Fibroblast of skin of scalp (primary cell): ENCODE data around the gene AGL.
"Not testable (repeated sequence)": the region's sequence is repeated elsewhere in the genome, so short reads cannot be mapped to it uniquely, and the experiment has no call there.

Experiments
- DNase-seq: peaks from one replicate; pipeline ENCODE4 v3.0.0-alpha.2; 2013

Gene AGL

DNA sequence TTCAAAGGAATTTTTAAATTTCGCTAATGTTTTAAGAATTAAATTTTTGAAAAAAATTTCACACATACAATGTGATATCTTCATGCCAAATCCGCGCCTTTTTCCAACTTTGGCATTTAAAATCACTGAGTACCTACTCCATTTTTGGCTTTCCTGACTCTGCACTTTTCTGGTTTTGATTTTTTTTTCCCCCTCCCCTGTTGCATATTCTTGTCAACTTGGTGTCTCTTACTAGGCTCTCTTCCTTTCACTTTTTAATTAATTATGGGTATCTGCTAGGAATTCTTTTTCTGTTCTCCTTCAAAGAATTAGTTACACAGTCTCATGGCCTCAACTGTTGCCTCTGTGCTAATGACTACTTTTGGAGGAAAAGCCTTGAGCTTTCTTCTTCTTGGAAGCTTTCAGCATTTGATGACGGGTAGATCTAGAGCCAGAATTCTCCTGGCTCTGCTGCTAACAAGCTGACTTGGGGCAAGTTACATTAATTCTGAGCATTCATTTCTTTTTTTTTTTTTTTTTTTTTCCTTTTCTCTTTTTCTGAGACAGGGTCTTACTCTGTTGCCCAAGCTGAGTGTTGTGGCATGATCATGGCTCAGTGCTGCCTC is 1.8 kb downstream of the AGL start:
- no peak for DNase-seq

DNA sequence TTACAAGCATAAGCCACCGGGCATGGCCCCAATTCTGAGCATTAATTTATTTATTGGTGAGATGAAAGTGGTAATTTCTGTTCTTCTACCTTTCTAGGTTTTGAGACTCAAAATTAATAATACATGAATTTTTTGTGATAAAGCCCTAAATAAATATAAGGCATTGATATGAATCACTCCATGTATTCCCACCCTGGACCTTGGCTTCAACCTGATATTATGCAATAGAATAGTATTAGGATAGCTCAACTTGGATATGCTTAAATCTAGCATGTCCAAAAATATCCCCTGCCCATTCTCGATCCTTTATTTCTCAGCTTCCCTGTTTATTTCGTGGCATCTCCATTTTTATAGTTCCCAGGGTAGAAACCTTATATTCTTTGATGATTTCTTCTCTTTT is 2.5 kb downstream of the AGL start:
- no peak for DNase-seq

DNA sequence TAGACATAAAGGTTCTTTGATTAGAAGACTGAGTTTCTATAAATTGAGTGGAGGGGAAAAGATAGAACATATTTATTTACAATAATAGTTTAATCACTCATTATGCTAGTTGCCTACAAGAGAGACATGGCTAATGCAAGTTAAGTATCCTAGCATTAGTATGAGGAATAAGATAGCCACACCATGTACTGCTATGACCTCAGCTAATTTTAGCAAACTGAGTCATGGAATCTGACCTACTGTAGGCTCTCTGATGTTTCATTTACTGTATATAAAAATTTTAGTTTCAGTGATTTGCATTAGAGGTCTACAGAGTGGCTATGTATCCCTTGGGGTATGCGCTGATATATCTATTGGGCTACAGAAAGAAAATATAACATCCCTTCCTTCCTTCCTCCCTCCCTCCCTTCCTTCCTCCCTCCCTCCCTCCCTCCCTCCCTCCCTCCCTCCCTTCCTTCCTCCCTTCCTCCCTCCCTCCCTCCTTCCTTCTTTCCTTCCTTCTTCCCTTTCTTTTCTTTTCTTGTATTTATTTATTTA is 5.8 kb downstream of the AGL start:
- DNase-seq: no peak

DNA sequence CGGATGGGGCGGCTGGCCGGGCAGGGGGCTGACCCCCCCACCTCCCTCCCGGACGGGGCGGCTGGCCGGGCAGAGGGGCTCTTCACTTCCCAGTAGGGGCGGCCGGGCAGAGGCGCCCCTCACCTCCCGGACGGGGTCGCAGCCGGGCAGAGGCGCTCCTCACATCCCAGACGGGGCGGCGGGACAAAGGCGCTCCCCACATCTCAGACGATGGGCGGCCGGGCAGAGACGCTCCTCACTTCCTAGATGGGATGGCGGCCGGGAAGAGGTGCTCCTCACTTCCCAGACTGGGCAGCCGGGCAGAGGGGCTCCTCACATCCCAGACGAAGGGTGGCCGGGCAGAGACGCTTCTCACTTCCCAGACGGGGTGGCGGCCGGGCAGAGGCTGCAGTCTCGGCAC is 6.9 kb downstream of the AGL start:
- DNase-seq: not testable (repeated sequence)

DNA sequence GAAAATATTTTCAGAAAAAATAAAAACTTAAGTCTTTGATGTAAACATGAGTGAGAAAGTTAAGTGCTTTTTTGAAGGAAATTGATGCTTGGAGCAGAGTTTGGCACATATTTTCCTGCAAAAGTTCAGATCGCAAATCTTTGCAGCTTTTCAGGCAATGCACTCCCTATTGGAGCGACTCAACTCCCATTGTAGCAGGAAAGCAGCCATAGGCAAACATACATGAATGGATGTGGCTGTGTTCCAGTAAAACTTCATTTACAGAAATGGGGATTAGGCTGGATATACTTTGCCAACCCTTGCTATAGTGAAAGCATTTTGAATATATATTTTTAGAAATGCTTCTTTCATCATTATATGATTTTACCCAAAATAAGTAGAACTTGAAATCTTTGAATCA is 8.1 kb downstream of the AGL start:
- DNase-seq: no peak

DNA sequence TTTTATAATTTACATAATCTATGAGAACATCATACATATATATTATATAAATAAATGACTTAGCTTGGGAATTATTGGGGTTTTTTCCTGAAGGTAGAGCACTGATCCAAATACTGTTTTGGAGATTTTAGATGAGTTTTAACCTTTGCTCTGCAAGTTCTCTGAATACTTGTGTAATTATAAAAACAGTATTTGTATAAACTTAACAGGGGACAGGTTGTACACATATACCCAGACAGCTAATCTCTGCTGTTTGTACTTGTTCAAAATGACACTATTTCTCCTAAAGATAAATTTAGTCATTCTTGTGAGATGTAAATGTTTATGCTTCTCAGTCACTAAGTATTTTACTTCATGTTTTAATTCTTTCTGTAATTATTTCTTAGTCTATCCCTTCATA is 8.7 kb downstream of the AGL start:
- no peak for DNase-seq

DNA sequence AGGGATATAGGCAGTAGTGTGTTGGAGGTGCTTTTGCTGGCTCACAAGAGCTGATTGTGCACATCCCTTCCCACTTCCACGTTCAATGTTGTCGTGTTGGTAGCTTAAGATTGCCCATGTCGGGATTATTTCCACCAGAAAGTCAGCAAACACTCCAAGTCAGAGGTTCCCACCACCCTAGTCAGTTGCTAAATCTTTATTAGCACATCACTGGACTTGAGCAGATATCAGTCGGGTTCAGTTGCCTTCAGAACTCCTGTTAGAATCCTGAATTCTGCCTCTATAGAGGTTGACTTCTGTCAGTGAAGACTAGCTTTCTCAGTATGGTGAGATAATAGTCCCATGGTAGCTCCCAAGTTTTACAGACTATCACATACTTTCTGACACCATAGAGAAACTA is 10.5 kb downstream of the AGL start:
- DNase-seq: no peak

DNA sequence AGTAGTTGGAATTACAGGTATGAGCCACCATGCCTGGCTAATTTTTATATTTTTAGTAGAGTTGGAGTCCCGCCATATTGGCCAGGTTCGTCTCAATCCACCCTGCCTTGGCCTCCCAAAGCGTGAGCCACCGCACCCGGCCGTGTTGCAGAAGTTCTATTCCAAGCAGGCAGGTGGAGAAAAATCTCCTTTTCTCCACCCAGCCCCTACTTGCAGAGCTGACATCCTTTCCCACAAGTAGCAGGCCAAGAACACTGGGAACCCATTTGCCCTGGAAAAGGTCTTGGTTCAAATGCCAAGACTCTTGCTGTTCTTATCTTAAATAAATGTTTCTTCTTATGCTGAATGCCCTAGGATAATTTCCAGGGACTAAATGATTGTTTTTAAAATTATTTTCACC is 17.5 kb downstream of the AGL start:
- DNase-seq: no peak

DNA sequence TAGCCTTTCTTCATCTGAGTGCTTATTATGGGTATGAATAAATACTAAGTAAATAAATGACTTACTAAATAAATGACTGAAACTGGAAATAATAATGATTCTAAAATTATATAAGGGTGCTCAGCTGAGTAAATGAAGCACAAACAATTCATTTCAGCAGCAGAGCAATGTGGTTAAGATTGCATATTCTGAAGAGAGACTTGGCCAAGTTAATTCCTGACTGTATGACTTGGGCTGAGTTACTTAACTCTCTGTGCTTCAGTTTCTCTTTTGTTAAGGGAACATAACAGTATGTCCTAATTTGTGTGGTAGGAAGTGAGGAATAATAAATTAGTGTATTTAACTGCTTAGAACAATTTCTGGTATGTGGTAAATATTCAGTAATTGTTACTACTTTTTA is 19.1 kb downstream of the AGL start:
- no peak for DNase-seq

DNA sequence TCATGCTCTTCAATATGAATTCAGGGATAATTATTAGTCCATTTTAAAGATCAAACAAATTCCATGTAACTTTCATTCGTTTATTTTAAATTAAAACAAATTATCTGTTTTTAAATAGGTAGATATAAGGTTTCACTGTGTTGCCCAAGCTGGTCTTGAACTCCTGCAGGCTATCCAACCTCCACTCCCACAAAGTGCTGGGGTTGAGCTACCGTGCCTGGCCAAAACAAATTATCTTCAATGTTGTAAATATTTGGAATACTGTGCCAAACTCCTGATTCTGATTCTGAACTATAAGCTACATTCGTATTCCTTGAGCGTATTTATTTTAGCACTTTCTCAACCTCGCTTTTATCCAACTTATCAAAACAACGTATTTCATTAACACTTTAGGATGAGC is 19.6 kb downstream of the AGL start:
- DNase-seq: no peak

DNA sequence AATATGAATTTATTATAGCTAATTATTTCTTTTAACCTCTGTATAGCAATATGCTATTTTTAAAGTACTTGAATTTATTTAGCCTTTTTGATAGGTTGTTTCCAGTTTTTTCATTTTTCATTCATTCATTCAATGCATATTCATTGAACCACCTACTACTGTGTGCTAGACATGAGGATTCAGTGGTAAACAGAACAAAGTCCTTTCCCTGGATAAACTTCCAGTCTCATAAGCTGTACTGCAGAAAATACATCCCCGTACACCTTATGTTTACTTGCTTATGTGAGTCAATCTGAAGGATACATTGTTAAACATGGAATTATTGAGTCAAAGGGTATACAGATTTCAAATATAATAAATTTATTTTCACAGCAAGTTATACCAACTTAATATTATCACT is 21.9 kb downstream of the AGL start:
- no peak for DNase-seq

DNA sequence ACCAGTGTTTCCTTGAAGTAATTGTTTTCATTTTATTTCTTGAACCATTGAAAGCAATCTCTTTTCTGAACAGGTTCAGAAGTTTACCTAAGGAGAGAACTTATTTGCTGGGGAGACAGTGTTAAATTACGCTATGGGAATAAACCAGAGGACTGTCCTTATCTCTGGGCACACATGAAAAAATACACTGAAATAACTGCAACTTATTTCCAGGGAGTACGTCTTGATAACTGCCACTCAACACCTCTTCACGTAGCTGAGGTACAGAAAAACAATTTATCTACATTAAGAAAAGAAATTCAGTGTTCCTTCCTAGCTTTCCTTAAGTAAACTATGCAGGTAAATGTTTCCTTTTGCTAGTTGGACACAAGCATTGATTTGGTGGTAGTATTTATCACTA is 27.4 kb downstream of the AGL start:
- DNase-seq: no peak

DNA sequence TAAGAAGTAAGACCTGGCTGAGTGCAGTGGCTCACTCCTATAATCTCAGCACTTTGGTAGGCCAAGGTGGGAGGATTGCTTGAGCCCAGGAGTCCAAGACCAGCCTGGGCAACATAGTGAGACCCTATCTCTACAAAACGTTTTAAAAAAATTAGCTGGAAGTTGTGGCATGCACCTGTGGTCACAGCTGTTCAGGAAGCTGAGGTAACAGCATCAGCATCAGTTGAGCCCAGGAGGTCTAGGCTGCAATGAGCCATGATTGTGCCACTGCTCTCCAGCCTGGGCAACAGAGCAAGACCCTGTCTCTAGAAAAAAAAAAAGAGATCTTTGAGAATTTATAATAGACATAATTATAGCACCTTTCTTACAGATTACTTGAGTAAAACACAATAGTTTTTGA is 36.0 kb downstream of the AGL start:
- no peak for DNase-seq

DNA sequence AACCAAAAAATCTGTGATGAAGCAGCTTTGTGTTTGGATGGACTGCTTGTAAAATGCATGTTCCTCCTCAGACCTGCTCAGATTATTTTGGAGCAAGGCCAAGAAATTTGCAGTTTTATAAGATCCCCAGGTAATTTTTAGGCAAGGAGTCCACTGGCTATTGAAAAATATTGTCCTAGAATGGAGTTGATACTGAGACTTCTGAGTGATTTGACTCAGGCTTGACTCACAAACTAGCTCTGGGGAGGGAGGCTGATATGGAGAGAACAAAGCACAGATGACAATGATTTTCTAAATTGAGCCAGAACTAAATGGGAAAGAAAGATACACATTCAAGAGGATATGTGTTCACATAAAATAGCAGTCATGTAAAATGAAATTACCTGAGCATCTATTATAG is 36.7 kb downstream of the AGL start:
- no peak for DNase-seq

DNA sequence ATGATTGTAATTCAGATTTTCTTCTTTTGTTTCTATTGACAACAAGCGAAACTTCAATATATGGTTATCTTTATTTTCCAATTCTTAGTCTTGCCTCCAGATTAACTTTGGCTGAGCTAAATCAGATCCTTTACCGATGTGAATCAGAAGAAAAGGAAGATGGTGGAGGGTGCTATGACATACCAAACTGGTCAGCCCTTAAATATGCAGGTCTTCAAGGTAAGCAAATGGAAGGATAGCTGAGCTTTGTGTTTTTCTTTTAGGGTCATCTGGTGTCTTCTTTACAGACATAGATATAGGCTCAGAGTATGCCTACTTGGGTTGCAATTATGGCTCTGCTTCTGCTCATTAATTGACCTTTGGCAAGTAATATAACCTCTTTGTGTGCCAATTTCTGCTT is 37.7 kb downstream of the AGL start:
- DNase-seq: no peak

DNA sequence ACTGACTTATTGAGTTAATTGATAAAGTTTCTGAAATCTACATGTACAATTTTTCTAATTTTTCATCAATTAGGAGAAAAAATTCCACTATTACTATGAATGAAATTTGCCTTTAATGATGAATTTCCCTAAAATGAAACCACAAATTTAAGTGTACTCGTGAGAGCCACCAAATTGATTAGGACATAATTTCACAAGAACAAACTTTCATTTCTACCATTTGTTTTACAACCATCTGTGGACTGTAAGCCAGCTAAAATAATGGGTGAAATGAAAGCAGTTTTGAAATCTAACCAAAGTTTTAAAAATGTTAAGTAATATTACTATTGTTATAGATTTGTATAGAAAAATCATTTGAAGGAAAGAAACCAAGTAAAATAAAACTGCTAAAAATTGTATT is 41.8 kb downstream of the AGL start:
- no peak for DNase-seq

DNA sequence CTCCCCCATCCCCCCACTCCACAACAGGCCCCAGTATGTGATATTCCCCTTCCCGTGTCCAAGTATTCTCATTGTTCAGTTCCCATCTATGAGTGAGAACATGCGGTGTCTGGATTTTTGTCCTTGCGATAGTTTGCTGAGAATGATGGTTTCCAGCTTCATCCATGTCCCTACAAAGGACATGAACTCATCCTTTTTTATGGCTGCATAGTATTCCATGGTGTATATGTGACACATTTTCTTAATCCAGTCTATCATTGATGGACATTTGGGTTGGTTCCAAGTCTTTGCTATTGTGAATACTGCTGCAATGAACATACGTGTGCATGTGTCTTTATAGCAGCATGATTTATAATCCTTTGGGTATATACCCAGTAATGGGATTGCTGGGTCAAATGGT is 53.1 kb downstream of the AGL start:
- not testable (repeated sequence) for DNase-seq

DNA sequence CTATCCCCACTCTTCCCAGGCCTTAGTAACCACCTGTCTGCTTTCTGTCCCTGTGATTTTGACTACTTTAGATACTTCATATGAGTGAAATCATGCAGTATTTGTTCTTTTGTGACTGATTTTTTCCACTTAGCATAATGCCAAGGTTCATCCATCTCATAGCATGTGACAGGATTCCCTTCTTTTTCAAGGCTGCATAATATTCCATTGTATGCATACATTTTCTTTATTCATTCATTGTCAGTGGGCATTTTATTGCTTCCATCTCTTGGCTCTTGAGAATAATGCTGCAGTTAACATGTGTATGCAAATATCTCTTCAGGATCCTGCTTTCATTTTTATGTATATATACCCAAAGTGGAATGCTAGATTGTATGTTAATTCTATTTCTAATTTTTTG is 56.4 kb downstream of the AGL start:
- no peak for DNase-seq

DNA sequence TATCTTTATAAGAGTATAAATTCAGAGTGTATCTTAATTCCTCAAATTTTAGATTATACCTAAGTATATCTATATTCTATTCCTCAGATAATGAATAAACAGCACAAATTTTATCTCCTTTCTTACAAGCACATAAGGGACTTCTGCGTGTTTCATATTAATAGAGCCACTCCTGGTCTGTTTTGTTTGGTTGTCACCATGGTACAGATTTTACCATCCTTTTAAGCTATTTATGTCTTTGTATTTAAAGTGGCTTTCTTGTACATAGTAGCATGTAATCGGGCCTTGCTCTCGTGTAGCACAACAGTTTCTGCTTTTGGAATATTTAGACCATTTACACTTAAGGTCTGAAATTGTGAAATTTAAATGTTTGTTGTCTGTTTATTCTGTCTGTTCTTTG is 67.1 kb downstream of the AGL start:
- DNase-seq: no peak

DNA sequence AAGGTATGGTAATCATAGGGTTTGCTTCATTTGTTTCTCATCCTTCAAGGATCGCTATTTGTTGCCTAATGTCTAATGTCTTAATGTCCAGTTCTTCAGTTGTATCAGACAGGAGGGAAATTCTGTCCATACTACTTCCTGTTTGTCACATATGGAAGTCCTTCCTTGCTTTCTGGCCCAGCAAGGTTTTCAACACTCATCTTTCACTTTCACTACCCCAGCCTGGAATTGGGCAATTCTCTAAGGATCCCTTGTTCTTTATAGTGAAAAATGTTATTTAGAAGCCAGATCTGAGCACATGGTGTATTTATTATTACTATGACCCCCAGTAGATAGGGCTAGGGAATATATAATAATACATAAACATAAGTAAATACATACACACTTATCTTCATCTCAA is 69.1 kb downstream of the AGL start:
- DNase-seq: no peak

DNA sequence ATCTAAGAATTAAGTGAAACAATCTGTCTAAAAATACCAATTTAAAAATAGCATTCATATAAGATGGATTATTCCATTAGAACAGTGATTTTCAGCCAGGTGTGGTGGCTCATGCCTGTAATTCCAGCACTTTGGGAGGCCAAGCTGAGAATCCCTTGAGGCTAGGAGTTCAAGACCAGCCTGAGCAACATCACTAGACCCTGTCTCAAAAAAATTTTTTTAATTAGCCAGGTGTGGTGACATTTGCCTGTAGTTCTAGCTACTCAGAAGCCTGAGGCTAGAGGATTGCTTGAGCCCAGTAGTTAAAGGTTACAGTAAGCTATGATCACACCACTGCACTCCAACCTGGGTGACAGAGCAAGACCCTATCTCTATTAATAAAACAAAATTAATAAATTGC is 84.6 kb downstream of the AGL start:
- no peak for DNase-seq

DNA sequence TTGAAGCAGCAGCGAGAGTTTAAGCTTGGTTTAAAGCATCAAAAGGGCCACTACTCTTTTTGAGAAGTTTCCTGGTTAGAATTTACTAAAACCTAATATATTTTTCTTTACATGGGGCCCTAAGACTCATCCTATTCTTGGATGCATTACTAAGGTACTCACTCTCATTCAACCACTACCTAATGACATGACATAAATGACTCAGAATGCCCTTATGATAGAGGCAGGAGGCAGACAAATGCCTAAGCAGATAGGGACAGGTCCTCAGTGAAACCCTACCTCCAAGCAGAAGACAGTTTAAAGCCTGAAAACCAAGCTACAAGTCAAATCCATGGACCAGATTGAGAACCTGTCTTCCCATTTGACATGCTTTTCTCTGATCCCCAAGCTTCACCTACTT is 85.4 kb downstream of the AGL start:
- DNase-seq: no peak

DNA sequence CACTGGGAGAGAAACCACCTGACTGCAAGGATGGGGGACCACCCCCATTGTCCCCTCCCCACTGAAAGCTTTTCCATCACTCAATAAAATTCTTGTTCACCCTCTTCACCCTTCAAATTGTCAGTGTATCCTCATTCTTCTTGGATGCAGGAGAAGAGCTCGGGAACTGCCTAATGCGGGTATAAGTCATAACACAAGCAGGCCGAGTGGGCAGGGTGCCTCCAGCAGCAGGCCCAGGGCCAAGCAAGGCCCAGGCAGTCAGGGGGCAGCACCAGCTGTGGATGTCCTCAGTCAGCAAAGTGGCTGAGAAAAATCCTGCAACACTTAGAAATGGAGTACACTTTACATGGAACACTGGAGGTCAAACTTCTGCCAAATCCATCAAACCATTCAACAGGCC is 85.9 kb downstream of the AGL start:
- DNase-seq: no peak

DNA sequence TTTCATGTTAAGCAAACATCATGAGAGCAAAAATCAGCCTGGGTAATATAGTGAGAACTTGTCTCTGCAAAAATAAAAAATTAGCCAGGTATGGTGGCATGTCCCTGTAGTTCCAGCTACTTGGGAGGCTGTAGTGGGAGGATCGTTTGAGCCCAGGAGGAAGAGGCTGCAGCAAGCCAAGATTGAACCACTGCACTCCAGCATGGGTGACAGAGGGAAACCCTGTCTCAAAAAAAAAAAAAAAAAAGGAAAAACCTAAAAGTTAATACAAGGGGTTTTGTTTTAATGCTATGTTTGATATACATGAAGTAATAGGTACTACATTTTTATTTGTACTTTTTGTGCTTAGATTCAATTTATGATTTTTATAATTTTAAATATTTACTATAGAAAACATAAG is 92.6 kb downstream of the AGL start:
- no peak for DNase-seq

DNA sequence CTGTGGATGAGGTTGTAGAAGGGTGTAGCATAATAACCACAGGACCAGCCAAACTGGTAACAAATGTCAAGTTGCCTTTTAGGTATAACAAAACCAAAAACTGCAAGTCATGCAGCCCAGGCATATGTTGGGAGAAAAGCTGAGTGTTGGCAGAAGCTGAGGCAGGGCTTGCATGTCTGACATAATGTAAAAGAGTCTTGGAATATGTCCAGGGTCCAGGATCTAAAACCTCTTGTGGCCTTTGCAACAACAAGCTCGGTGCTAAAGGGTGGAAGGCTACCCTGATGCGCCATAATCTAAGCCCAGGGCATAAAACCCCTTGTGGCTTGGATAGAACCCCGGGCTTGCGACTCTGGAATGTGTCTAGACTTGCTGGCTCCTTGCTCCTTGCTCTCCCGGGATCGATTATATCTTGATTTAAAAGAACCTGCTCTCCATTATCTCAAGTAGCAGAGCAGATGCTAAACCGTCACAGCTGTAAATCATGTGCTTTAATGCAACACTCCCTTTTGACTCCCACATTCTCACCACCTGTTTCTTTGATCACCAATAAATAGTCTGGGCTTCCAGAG is 93.1 kb downstream of the AGL start:
- peak; percentile 82 for DNase-seq
